ENCODE measurements around the gene KCNQ1OT1.

The KCNQ1OT1 gene

GRCh38 chr11:2609345-2609744, 90.4 kb downstream of the KCNQ1OT1 start:
- no peak overlapping the region for H3K4me3 ChIP-seq (ENCODE audit: low read length)
- DNase-seq (ENCODE audit: low read depth), result no peak
- TF ChIP-seq, protein P1, sequence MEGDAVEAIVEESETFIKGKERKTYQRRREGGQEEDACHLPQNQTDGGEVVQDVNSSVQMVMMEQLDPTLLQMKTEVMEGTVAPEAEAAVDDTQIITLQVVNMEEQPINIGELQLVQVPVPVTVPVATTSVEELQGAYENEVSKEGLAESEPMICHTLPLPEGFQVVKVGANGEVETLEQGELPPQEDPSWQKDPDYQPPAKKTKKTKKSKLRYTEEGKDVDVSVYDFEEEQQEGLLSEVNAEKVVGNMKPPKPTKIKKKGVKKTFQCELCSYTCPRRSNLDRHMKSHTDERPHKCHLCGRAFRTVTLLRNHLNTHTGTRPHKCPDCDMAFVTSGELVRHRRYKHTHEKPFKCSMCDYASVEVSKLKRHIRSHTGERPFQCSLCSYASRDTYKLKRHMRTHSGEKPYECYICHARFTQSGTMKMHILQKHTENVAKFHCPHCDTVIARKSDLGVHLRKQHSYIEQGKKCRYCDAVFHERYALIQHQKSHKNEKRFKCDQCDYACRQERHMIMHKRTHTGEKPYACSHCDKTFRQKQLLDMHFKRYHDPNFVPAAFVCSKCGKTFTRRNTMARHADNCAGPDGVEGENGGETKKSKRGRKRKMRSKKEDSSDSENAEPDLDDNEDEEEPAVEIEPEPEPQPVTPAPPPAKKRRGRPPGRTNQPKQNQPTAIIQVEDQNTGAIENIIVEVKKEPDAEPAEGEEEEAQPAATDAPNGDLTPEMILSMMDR (conservative IDR thresholded peaks at IDR 0.05; ENCODE audit: low read depth, low read length), result no peak

GRCh38 chr11:2599561-2600189, 100.1 kb downstream of the KCNQ1OT1 start:
- H3K4me3 ChIP-seq (ENCODE audit: low read length), result no peak overlapping the region
- no peak for DNase-seq (ENCODE audit: low read depth)
- TF ChIP-seq, protein P1 (conservative IDR thresholded peaks at IDR 0.05; ENCODE audit: low read depth, low read length), result no peak

GRCh38 chr11:2595204-2595603, 104.6 kb downstream of the KCNQ1OT1 start:
- TF ChIP-seq, protein P1 (conservative IDR thresholded peaks at IDR 0.05; ENCODE audit: low read depth, low read length), result no peak
- H3K4me3 ChIP-seq (ENCODE audit: low read length), result no peak overlapping the region
- no peak for DNase-seq (ENCODE audit: low read depth)

DNA sequence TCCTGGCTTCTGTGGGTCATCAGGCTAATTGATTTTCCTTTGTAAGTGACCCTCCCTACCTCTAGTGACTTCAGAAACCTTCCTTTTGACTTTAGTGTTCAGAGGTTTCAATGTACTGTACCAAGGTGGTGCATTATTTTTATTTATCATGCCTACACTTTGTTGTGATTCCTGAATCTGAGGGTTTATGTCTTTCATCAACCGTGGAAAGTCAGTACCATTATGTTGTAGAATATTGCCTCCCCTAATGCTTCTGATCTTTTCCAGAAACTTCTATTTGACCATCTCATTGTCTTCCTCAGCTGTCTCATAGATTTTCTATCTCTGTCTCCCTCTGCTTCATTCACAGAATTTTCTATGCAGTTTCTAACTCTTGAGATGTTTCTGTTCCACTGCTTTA, 105.5 kb downstream of the KCNQ1OT1 start:
- TF ChIP-seq, protein P1 (conservative IDR thresholded peaks at IDR 0.05; ENCODE audit: low read depth, low read length), result no peak
- H3K4me3 ChIP-seq (ENCODE audit: low read length), result no peak overlapping the region
- DNase-seq (ENCODE audit: low read depth), result no peak

GRCh38 chr11:2593393-2593950, 106.3 kb downstream of the KCNQ1OT1 start:
- no peak overlapping the region for H3K4me3 ChIP-seq (ENCODE audit: low read length)
- DNase-seq (ENCODE audit: low read depth), result no peak
- TF ChIP-seq, protein P1 (conservative IDR thresholded peaks at IDR 0.05; ENCODE audit: low read depth, low read length), result no peak

DNA sequence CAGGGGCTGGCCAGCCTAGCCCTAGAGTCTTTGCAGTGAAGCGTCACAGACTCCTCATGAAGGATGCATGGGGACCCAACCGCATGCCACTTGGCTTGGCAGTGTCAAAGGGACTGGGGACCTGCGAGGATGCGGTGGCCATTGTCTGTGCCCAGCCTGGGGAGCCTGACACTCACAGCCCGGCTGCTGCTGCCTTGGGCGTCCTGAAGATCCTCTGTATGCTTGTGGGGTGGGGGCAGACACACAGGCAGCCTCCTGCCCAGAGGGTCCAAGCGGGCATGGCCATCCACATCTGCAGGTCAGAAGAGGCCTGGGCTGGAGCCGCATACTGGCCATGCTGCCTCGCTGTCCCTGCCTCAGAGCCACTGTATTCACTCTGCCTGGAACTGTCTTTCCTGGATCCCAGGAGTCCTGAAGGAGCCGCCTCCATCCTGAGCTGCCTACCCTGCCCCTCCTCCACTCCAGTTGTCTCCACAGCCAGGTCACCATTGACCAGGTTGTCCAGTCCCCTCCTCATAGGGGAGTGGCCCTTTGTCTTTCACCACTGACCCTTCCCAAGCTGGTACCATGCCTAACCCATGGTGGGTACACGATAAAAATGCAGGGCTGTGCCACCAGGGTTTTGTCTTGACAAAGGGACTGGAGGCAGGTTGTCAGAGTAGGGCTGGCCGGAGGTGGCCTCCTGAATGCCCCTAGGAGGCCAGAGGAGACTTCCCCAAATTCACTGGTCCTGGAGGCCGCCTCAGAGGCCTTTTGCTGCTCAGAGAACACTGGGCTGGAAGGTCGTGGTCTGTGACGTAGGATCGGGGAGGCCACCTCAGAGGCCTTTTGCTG, 107.0 kb downstream of the KCNQ1OT1 start:
- no peak for DNase-seq (ENCODE audit: low read depth)
- TF ChIP-seq, protein P1 (conservative IDR thresholded peaks at IDR 0.05; ENCODE audit: low read depth, low read length), result no peak
- H3K4me3 ChIP-seq (ENCODE audit: low read length), result no peak overlapping the region
